ENCODE measurements around the gene CD247. TPM values are rescaled to one million over a fixed set of nuclear protein-coding genes. Genes with fewer than 3 reads are reported as not detected.

CD247 gene
- total and polyA plus RNA-seq, 2 of the 13 experiments (the other 11 are each of a cell fraction or from before 2014, with no cell fraction given), result 0.20 TPM; not detected in 1

- Histone ChIP-seq H3K4me2 (ENCODE audit: low read depth, low read length) (no peak overlapping the region), H3K4me3 (replicated peaks in 1 of 3; ENCODE audit: insufficient read depth in 1 of 3, low read depth in 2 of 3, low read length in 3 of 3) (no peak overlapping the region), H3K27ac (ENCODE audit: extremely low read length, insufficient read depth, low read length) (no peak overlapping the region), H3K79me2 (ENCODE audit: insufficient read depth, low read length) (no peaks in the 10 kb centered on the region), H3K9me3 (ENCODE audit: low read length) (no peaks in the 10 kb centered on the region), H3K27me3 (ENCODE audit: control insufficient read depth in 1 of 2, insufficient read depth in 2 of 2, low read length in 2 of 2) (peaks cover 5 to 26% of the 10 kb centered on the region in 2 experiments; a peak in 4 of 5 replicates), H4K20me1 (ENCODE audit: insufficient read depth, low read length) (no peaks in the 10 kb centered on the region), H3K9ac (ENCODE audit: insufficient read depth, low read depth, low read length) (no peak overlapping the region), H3K36me3 (replicated peaks in 1 of 2; ENCODE audit: control insufficient read depth in 1 of 2, insufficient read depth in 2 of 2, low read length in 2 of 2) (no peaks in the 10 kb centered on the region), H2AFZ (ENCODE audit: low read length) (no peak overlapping the region), H3K4me1 (ENCODE audit: insufficient read depth, low read length) (no peaks in the 10 kb centered on the region; the same call in 1 of the 2 replicates)
- CTCF ChIA-PET (ENCODE audit: low intra/inter-chr PET ratio, low total read pairs), result no interaction called here
- ATAC-seq (no peak), FAIRE-seq (no peak), DNase-seq (ENCODE audit: low spot score) (no peak)
- WGBS (ENCODE audit: low lambda C conversion rate), result 67% methylated on average over 2 of the region's 2 CpGs
- intact Hi-C loops (cut with micrococcal nuclease; ENCODE audit: unreplicated experiment), result no loop called here
- in situ Hi-C loops (cut with HindIII; ENCODE audit: extremely low pct_ligation_motif_present, low pct_unique_long_range_greater_than_20kb), result no loop called here
- POLR2A ChIA-PET, result no interaction called here
- TF ChIP-seq ZNF629 (CRISPR knock-in tag; conservative IDR thresholded peaks at IDR 0.05), result peak; percentile 68
- no peak for TF ChIP-seq ZNF329 (CRISPR knock-in tag; IDR thresholded peaks at IDR 0.05; ENCODE audit: low read depth)
- no TSS peak for BruUV-seq (replicated peaks)
These were observed 25.0 kb downstream of the CD247 start for GRCh38 chr1:167493372-167493771.

GRCh38 chr1:167492481-167492910 lies 25.8 kb downstream of the CD247 start:
- H3K4me1 ChIP-seq (ENCODE audit: insufficient read depth, low read length), result no peaks in the 10 kb centered on the region; the same call in 1 of the 2 replicates
- FAIRE-seq (no peak), ATAC-seq (no peak), DNase-seq (ENCODE audit: low spot score) (no peak)
- ChIA-PET CTCF (ENCODE audit: low intra/inter-chr PET ratio, low total read pairs) (no interaction called here), POLR2A (no interaction called here)
- H3K36me3 ChIP-seq (replicated peaks in 1 of 2; ENCODE audit: control insufficient read depth in 1 of 2, insufficient read depth in 2 of 2, low read length in 2 of 2), result no peaks in the 10 kb centered on the region
- no peak overlapping the region for H3K4me3 ChIP-seq (replicated peaks in 1 of 3; ENCODE audit: insufficient read depth in 1 of 3, low read depth in 2 of 3, low read length in 3 of 3)
- no peaks in the 10 kb centered on the region for H3K9me3 ChIP-seq (ENCODE audit: low read length)
- no peak overlapping the region for H3K27ac ChIP-seq (ENCODE audit: extremely low read length, insufficient read depth, low read length)
- H3K4me2 ChIP-seq (ENCODE audit: low read depth, low read length), result no peak overlapping the region
- no peaks in the 10 kb centered on the region for H3K79me2 ChIP-seq (ENCODE audit: insufficient read depth, low read length)
- H3K9ac ChIP-seq (ENCODE audit: insufficient read depth, low read depth, low read length), result no peak overlapping the region
- H4K20me1 ChIP-seq (ENCODE audit: insufficient read depth, low read length), result no peaks in the 10 kb centered on the region
- H2AFZ ChIP-seq (ENCODE audit: low read length), result no peak overlapping the region
- no TSS peak for BruUV-seq (replicated peaks)
- intact Hi-C loops (cut with micrococcal nuclease; ENCODE audit: unreplicated experiment), result loop anchor here (1.0 kb wide), 1 partner anchor 22 kb away; no protein-coding TSS in a partner anchor
- in situ Hi-C loops (cut with HindIII; ENCODE audit: extremely low pct_ligation_motif_present, low pct_unique_long_range_greater_than_20kb), result no loop called here
- 61% methylated on average over 5 of the region's 5 CpGs for WGBS (ENCODE audit: low lambda C conversion rate)
- peaks cover 2 to 20% of the 10 kb centered on the region in 2 experiments; a peak in 4 of 5 replicates for H3K27me3 ChIP-seq (ENCODE audit: control insufficient read depth in 1 of 2, insufficient read depth in 2 of 2, low read length in 2 of 2)
- TF ChIP-seq ZNF33B (CRISPR knock-in tag; IDR thresholded peaks at IDR 0.05) (no peak), ZSCAN31 (CRISPR knock-in tag; IDR thresholded peaks at IDR 0.05; ENCODE audit: low read depth) (no peak), UBTF (CRISPR knock-in tag; IDR thresholded peaks at IDR 0.05) (no peak), CHCHD3 (CRISPR knock-in tag; IDR thresholded peaks at IDR 0.05) (no peak), THAP9 (CRISPR knock-in tag; IDR thresholded peaks at IDR 0.05; ENCODE audit: borderline replicate concordance) (no peak), ZBTB2 (CRISPR knock-in tag; IDR thresholded peaks at IDR 0.05; ENCODE audit: low read depth) (no peak), IKZF1 (IDR thresholded peaks at IDR 0.05) (no peak), ZFP37 (CRISPR knock-in tag; IDR thresholded peaks at IDR 0.05; ENCODE audit: borderline replicate concordance) (no peak), TFAP4 (IDR thresholded peaks at IDR 0.05; ENCODE audit: borderline replicate concordance, low read depth) (no peak)
